K562 (cell line): Measurements from ENCODE around the gene TFAP2D. TPM values are rescaled to one million over a fixed set of nuclear protein-coding genes. Genes with fewer than 3 reads are reported as not detected.

Source experiments
- ATAC-seq: fragments of 200-7000 bp; cut with Tn5 transposase; 3 replicates; pipeline ENCODE4 v1.9.1; 2020; ENCODE audit warnings: moderate library complexity
- BruUV-seq: library from RNA; stranded (reverse); fragments of 400-500 nt; replicated peaks from 2 replicates; lab custom pipeline; 2021; lab: Mats Ljungman, UMichigan
- CTCF ChIA-PET: fragments of 300-600 bp; formaldehyde crosslinking; extraction: SDS; loops from one replicate; lab custom pipeline; 2021; ENCODE audit warnings: low intra/inter-chr PET ratio; lab: Yijun Ruan, JAX
- POLR2A ChIA-PET: fragments of 300-600, 350-650 bp; sonication (Branson Sonifier 250); formaldehyde crosslinking; extraction: SDS; loops from one replicate; lab custom pipeline; 2021; ENCODE audit warnings: antibody characterized with exemption, inconsistent platforms; lab: Yijun Ruan, JAX
- DNase-seq, 4 experiments: peaks; one replicate each; pipeline versions ENCODE4 v3.0.0 to v3.0.0-alpha.2; 2011 to 2018; ENCODE audit warnings: low spot score in 3 of 4, mixed read lengths in 3 of 4; ENCODE audit errors: extremely low read depth in 1 of 4
- FAIRE-seq: peaks from 2 replicates; lab custom pipeline; 2011; peaks lifted over from hg19 to GRCh38; lab: Jason Lieb, UNC
- H2AFZ ChIP-seq: 2 replicates; pipeline ENCODE4 v1.6.0; 2011; ENCODE audit warnings: low read depth, low read length, control low read depth, inconsistent platforms
- H3K27ac ChIP-seq: fragments of 200-600 bp; 3 replicates; pipeline ENCODE4 v1.8.0; 2011; ENCODE audit warnings: low read depth, mild to moderate bottlenecking, control low read depth, inconsistent platforms, low read length, moderate library complexity, mixed read lengths; ENCODE audit errors: extremely low read depth
- H3K27me3 ChIP-seq, 2 experiments: fragments of 300-600 bp in 1 of 2; 2 replicates in 1 of 2; 3 replicates in 1 of 2; pipeline versions ENCODE4 v1.6.0 to v1.8.0; 2011; ENCODE audit warnings: inconsistent platforms in 2 of 2, low read length in 2 of 2, mild to moderate bottlenecking in 1 of 2, mixed read lengths in 1 of 2, moderate library complexity in 1 of 2; ENCODE audit not compliant: control insufficient read depth in 2 of 2, insufficient read depth in 2 of 2
- H3K36me3 ChIP-seq: fragments of 300-600 bp; 3 replicates; pipeline ENCODE4 v1.8.0; 2011; ENCODE audit warnings: mild to moderate bottlenecking, low read length, inconsistent platforms; ENCODE audit not compliant: control insufficient read depth, insufficient read depth
- H3K4me1 ChIP-seq, 2 experiments: fragments of 200-600 bp in 1 of 2; replicated peaks in 1 of 2; 2 replicates in 1 of 2; 3 replicates in 1 of 2; pipeline versions ENCODE4 v1.5.1 to v1.8.0; 2011; ENCODE audit warnings: inconsistent platforms in 2 of 2, low read length in 2 of 2, mild to moderate bottlenecking in 1 of 2, mixed read lengths in 1 of 2, moderate library complexity in 1 of 2; ENCODE audit not compliant: control insufficient read depth in 2 of 2, insufficient read depth in 2 of 2
- H3K4me2 ChIP-seq: 2 replicates; pipeline ENCODE4 v1.6.1; 2011; ENCODE audit warnings: low read length, control low read depth, inconsistent platforms, mixed read lengths; ENCODE audit not compliant: insufficient read depth
- H3K4me3 ChIP-seq: fragments of 200-600 bp; sonication (generic), shearing (Covaris generic); 2 replicates; pipeline ENCODE4 v1.5.1; 2016; ENCODE audit warnings: control low read depth, inconsistent platforms
- H3K79me2 ChIP-seq: fragments of 200-600 bp; 3 replicates; pipeline ENCODE4 v1.8.0; 2011; ENCODE audit warnings: low read length, inconsistent platforms; ENCODE audit not compliant: control insufficient read depth, insufficient read depth
- H3K9ac ChIP-seq, 2 experiments: 2 replicates each; pipeline versions ENCODE4 v1.6.0 to v1.6.1; 2011; ENCODE audit warnings: low read depth in 2 of 2, low read length in 2 of 2, control low read depth in 1 of 2, inconsistent platforms in 1 of 2, mild to moderate bottlenecking in 1 of 2, mixed read lengths in 1 of 2; ENCODE audit not compliant: insufficient read depth in 1 of 2
- H3K9me1 ChIP-seq: one replicate; pipeline ENCODE4 v1.6.0; 2011; ENCODE audit warnings: inconsistent platforms, mild to moderate bottlenecking, low read length, moderate library complexity; ENCODE audit not compliant: control insufficient read depth, insufficient read depth
- H3K9me3 ChIP-seq: replicated peaks from 2 replicates; pipeline ENCODE4 v1.5.1; 2011; ENCODE audit warnings: low read depth, low read length, inconsistent platforms; ENCODE audit not compliant: control insufficient read depth, insufficient read depth
- H4K20me1 ChIP-seq: replicated peaks from 2 replicates; pipeline ENCODE4 v1.6.1; 2011; ENCODE audit warnings: low read length, inconsistent platforms, mixed read lengths; ENCODE audit not compliant: control insufficient read depth, insufficient read depth
- ETV1 ChIP-seq: fragments of 450-650 bp; conservative IDR thresholded peaks from 2 replicates; pipeline ENCODE4 v1.6.1; 2016; ENCODE audit warnings: missing genetic modification characterization, control low read depth, low read depth, missing compliant biosample characterization
- KAT8 ChIP-seq: fragments of 450-650 bp; IDR thresholded peaks from 2 replicates; pipeline ENCODE4 v1.6.1; 2016; ENCODE audit warnings: low read depth, mild to moderate bottlenecking
- LCOR ChIP-seq: sonication (generic); formaldehyde crosslinking; IDR thresholded peaks from 2 replicates; pipeline ENCODE4 v1.8.0; 2022; ENCODE audit warnings: mild to moderate bottlenecking, missing genetic modification reagents
- NFRKB ChIP-seq: fragments of 450-650 bp; IDR thresholded peaks from 2 replicates; pipeline ENCODE4 v1.6.1; 2016; ENCODE audit warnings: low read depth
- in situ Hi-C: fragments of 300-500 bp; cut with MboI; formaldehyde crosslinking; loops from 4 replicates; pipeline ENCODE4 v1.15.0; 2018; ENCODE audit warnings: inconsistent platforms, mixed read lengths
- intact Hi-C: fragments of 100-400 bp; cut with micrococcal nuclease; formaldehyde crosslinking; loops from 2 replicates; pipeline ENCODE4 v1.14.2; 2022
- polyA plus RNA-seq, 8 experiments: library from polyadenylated mRNA; depleted of rRNA in 4 of 8; stranded (reverse) in 5 of 8; unstranded in 3 of 8; fragments of >200 nt; fragmentation: Nextera tagmentation in 2 of 8; fragmentation: Illumina TruSeq in 1 of 8; extraction: Ambion mirVana in 2 of 8; extraction: Trizol in 1 of 8; gene quantifications; 2 replicates each; pipeline versions ENCODE4 v1.2.1 to v1.2.3, GENCODE V29; 2011 to 2014; ENCODE audit warnings: inconsistent platforms in 1 of 8, missing spikeins in 1 of 8
- total RNA-seq, 7 experiments: library from RNA; depleted of rRNA in 6 of 7; stranded (reverse); fragments of >200 nt in 6 of 7; fragmentation: Illumina TruSeq in 2 of 7; extraction: Trizol in 2 of 7; gene quantifications; 2 replicates each; pipeline versions ENCODE4 v1.2.1 to v1.2.3, GENCODE V29; 2011 to 2021; ENCODE audit warnings: low replicate concordance in 1 of 7
- TF ChIP-seq, protein P1 (sequence below): fragments of 250-450 bp; sonication (Bioruptor Pico); IDR thresholded peaks from 2 replicates; pipeline ENCODE4 v1.5.0; 2020; ENCODE audit warnings: mild to moderate bottlenecking, borderline replicate concordance
- TF ChIP-seq, protein P2 (sequence below), 2 experiments: IDR thresholded peaks; 2 replicates each; pipeline ENCODE4 v1.6.1; 2012; ENCODE audit warnings: improper control_type of control experiment in 2 of 2, low read depth in 2 of 2, low read length in 2 of 2, borderline replicate concordance in 1 of 2
- TF ChIP-seq, protein P3 (sequence below): sonication (generic); formaldehyde crosslinking; IDR thresholded peaks from 2 replicates; pipeline ENCODE4 v1.8.0; 2022; ENCODE audit warnings: mild to moderate bottlenecking, missing genetic modification reagents
- TF ChIP-seq, protein P4 (sequence below): fragments of 200-800 bp; sonication (Bioruptor generic); IDR thresholded peaks from 2 replicates; pipeline ENCODE4 v1.6.1; 2016; ENCODE audit warnings: missing genetic modification characterization, missing compliant biosample characterization
- TF ChIP-seq, protein P5 (sequence below): fragments of 450-650 bp; formaldehyde crosslinking; IDR thresholded peaks from 2 replicates; pipeline ENCODE4 v1.4.0; 2020; ENCODE audit warnings: mild to moderate bottlenecking

The TFAP2D gene
- total and polyA plus RNA-seq, 9 of the 15 experiments (the other 6 are each of a cell fraction or from before 2014, with no cell fraction given), result not detected

DNA sequence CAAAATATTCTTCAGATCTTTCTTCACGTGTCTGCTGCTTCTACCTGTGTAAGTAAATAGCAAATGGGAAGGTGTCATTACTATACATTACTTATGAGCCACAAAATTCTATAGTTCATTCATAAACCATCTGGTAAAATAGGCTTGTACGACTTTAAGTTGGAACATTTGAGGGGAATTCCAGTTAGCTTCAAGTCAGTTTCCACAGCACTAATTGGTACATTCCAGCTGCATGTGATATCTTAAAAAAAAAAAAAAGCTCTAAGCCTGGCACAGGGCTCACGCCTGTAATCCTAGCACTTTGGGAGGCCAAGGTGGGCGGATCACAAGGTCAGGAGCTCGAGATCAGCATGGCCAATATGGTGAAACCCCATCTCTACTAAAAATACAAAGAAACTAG lies 82.2 kb downstream of the TFAP2D start (continued):
- TF ChIP-seq, protein P1, sequence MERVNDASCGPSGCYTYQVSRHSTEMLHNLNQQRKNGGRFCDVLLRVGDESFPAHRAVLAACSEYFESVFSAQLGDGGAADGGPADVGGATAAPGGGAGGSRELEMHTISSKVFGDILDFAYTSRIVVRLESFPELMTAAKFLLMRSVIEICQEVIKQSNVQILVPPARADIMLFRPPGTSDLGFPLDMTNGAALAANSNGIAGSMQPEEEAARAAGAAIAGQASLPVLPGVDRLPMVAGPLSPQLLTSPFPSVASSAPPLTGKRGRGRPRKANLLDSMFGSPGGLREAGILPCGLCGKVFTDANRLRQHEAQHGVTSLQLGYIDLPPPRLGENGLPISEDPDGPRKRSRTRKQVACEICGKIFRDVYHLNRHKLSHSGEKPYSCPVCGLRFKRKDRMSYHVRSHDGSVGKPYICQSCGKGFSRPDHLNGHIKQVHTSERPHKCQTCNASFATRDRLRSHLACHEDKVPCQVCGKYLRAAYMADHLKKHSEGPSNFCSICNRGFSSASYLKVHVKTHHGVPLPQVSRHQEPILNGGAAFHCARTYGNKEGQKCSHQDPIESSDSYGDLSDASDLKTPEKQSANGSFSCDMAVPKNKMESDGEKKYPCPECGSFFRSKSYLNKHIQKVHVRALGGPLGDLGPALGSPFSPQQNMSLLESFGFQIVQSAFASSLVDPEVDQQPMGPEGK (CRISPR knock-in tag), result no peak
- TF ChIP-seq KAT8 (no peak), NFRKB (no peak)
- TF ChIP-seq, protein P2, sequence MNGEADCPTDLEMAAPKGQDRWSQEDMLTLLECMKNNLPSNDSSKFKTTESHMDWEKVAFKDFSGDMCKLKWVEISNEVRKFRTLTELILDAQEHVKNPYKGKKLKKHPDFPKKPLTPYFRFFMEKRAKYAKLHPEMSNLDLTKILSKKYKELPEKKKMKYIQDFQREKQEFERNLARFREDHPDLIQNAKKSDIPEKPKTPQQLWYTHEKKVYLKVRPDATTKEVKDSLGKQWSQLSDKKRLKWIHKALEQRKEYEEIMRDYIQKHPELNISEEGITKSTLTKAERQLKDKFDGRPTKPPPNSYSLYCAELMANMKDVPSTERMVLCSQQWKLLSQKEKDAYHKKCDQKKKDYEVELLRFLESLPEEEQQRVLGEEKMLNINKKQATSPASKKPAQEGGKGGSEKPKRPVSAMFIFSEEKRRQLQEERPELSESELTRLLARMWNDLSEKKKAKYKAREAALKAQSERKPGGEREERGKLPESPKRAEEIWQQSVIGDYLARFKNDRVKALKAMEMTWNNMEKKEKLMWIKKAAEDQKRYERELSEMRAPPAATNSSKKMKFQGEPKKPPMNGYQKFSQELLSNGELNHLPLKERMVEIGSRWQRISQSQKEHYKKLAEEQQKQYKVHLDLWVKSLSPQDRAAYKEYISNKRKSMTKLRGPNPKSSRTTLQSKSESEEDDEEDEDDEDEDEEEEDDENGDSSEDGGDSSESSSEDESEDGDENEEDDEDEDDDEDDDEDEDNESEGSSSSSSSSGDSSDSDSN (IDR thresholded peaks at IDR 0.05; ENCODE audit: borderline replicate concordance in 1 of 2, low read depth in 2 of 2, low read length in 2 of 2), result no peak

DNA sequence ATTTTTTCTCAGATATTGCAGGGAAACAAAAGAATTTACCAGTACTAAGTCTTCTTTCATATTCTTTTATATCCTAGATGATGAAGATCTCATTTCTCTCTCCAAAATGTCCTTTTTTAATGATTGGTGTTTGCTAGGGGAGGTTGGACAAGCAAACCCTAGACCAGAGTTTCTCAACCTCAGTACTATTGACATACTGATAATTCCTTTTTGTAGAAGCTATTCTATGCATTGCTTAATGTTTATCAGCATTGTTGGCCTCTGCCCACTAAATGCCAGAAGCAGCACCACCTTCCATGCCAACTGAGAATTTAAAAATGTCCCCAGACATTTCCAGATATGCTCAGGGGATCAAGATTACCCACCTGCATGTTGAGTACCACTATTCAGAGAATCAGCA lies 91.0 kb downstream of the TFAP2D start:
- H3K27me3 ChIP-seq, result peaks cover 0 to 13% of the 10 kb centered on the region in 2 experiments; a peak in 3 of 5 replicates
- no peaks in the 10 kb centered on the region for H4K20me1 ChIP-seq
- intact Hi-C loops (no loop called here), in situ Hi-C loops (loop anchor here (25.0 kb wide), 2 partner anchors 733 to 1208 kb away; no protein-coding TSS in a partner anchor)
- no TSS peak for BruUV-seq
- H3K27ac ChIP-seq, result no peak overlapping the region
- no peaks in the 10 kb centered on the region for H3K9me3 ChIP-seq
- H3K4me1 ChIP-seq, result no peaks in the 10 kb centered on the region
- FAIRE-seq (no peak), DNase-seq (no peak), ATAC-seq (no peak)
- H3K36me3 ChIP-seq, result no peaks in the 10 kb centered on the region
- no peak overlapping the region for H3K4me2 ChIP-seq
- H3K79me2 ChIP-seq, result no peaks in the 10 kb centered on the region
- H3K9me1 ChIP-seq, result no peaks in the 10 kb centered on the region
- no peak overlapping the region for H3K9ac ChIP-seq
- CTCF ChIA-PET, result no interaction called here
- H2AFZ ChIP-seq, result no peak overlapping the region
- POLR2A ChIA-PET, result no interaction called here
- no peak overlapping the region for H3K4me3 ChIP-seq
- TF ChIP-seq, protein P3, sequence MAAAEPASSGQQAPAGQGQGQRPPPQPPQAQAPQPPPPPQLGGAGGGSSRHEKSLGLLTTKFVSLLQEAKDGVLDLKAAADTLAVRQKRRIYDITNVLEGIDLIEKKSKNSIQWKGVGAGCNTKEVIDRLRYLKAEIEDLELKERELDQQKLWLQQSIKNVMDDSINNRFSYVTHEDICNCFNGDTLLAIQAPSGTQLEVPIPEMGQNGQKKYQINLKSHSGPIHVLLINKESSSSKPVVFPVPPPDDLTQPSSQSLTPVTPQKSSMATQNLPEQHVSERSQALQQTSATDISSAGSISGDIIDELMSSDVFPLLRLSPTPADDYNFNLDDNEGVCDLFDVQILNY, result no peak
- TF ChIP-seq LCOR (CRISPR knock-in tag) (no peak), ETV1 (no peak)
- TF ChIP-seq, protein P4, sequence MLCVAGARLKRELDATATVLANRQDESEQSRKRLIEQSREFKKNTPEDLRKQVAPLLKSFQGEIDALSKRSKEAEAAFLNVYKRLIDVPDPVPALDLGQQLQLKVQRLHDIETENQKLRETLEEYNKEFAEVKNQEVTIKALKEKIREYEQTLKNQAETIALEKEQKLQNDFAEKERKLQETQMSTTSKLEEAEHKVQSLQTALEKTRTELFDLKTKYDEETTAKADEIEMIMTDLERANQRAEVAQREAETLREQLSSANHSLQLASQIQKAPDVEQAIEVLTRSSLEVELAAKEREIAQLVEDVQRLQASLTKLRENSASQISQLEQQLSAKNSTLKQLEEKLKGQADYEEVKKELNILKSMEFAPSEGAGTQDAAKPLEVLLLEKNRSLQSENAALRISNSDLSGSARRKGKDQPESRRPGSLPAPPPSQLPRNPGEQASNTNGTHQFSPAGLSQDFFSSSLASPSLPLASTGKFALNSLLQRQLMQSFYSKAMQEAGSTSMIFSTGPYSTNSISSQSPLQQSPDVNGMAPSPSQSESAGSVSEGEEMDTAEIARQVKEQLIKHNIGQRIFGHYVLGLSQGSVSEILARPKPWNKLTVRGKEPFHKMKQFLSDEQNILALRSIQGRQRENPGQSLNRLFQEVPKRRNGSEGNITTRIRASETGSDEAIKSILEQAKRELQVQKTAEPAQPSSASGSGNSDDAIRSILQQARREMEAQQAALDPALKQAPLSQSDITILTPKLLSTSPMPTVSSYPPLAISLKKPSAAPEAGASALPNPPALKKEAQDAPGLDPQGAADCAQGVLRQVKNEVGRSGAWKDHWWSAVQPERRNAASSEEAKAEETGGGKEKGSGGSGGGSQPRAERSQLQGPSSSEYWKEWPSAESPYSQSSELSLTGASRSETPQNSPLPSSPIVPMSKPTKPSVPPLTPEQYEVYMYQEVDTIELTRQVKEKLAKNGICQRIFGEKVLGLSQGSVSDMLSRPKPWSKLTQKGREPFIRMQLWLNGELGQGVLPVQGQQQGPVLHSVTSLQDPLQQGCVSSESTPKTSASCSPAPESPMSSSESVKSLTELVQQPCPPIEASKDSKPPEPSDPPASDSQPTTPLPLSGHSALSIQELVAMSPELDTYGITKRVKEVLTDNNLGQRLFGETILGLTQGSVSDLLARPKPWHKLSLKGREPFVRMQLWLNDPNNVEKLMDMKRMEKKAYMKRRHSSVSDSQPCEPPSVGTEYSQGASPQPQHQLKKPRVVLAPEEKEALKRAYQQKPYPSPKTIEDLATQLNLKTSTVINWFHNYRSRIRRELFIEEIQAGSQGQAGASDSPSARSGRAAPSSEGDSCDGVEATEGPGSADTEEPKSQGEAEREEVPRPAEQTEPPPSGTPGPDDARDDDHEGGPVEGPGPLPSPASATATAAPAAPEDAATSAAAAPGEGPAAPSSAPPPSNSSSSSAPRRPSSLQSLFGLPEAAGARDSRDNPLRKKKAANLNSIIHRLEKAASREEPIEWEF (CRISPR knock-in tag), result no peak
- TF ChIP-seq, protein P5, sequence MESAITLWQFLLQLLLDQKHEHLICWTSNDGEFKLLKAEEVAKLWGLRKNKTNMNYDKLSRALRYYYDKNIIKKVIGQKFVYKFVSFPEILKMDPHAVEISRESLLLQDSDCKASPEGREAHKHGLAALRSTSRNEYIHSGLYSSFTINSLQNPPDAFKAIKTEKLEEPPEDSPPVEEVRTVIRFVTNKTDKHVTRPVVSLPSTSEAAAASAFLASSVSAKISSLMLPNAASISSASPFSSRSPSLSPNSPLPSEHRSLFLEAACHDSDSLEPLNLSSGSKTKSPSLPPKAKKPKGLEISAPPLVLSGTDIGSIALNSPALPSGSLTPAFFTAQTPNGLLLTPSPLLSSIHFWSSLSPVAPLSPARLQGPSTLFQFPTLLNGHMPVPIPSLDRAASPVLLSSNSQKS (CRISPR knock-in tag), result no peak
